HG03558 (cell line): ENCODE measurements around the gene SLC25A11.

ENCODE experiments used
- ATAC-seq: cut with Tn5 transposase; IDR thresholded peaks from one replicate; pipeline ENCODE4 v1.9.1; 2021; ENCODE audit warnings: moderate number of reproducible peaks; ENCODE audit not compliant: unreplicated experiment; ENCODE audit errors: extremely low read depth

Gene SLC25A11

GRCh38 chr17:4896332-4897197, 43.3 kb downstream of the SLC25A11 start:
- ATAC-seq = no peak

GRCh38 chr17:4895657-4896331, 44.1 kb downstream of the SLC25A11 start:
- ATAC-seq = no peak

GRCh38 chr17:4895121-4895520, 44.7 kb downstream of the SLC25A11 start:
- ATAC-seq = no peak

- no peak for ATAC-seq
Measured at GRCh38 chr17:4893721-4894560, 45.9 kb downstream of the SLC25A11 start.

- ATAC-seq = no peak
Measured at GRCh38 chr17:4893272-4893671, 46.6 kb downstream of the SLC25A11 start.

- no peak for ATAC-seq
Measured at GRCh38 chr17:4892499-4893221, 47.2 kb downstream of the SLC25A11 start.

GRCh38 chr17:4891411-4892410, 48.1 kb downstream of the SLC25A11 start:
- ATAC-seq = no peak

GRCh38 chr17:4887581-4887980, 52.3 kb downstream of the SLC25A11 start:
- ATAC-seq = no peak
